ENCODE data around the gene CRMP1.

Gene CRMP1

DNA sequence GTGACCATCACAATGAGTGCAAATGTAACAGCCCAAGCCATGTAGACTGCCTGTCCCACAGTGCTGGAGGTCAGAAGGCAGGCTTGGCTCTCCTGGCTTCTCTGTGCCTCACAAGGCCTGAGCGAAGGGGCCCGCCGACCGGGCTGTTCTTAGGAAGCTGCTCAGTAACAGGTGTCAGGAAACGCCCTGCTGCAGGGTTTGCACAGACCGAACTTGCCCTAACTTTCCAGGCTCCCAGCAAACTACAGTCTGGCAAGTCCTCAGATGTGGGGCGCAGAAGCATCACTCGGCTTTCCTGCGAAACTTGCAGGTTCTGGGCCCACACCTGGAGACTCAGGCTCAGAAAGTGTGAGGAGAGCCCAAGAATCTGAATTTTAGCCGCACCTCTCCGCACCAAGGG lies 87.6 kb downstream of the CRMP1 start:
- H3K4me3 ChIP-seq (ENCODE audit: low read depth, low read length), result no peak overlapping the region
- TF ChIP-seq, protein P1, sequence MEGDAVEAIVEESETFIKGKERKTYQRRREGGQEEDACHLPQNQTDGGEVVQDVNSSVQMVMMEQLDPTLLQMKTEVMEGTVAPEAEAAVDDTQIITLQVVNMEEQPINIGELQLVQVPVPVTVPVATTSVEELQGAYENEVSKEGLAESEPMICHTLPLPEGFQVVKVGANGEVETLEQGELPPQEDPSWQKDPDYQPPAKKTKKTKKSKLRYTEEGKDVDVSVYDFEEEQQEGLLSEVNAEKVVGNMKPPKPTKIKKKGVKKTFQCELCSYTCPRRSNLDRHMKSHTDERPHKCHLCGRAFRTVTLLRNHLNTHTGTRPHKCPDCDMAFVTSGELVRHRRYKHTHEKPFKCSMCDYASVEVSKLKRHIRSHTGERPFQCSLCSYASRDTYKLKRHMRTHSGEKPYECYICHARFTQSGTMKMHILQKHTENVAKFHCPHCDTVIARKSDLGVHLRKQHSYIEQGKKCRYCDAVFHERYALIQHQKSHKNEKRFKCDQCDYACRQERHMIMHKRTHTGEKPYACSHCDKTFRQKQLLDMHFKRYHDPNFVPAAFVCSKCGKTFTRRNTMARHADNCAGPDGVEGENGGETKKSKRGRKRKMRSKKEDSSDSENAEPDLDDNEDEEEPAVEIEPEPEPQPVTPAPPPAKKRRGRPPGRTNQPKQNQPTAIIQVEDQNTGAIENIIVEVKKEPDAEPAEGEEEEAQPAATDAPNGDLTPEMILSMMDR (IDR thresholded peaks at IDR 0.05; ENCODE audit: low read depth, low read length), result no peak
- DNase-seq (ENCODE audit: low read depth, low spot score), result no peak
- in situ Hi-C loops (cut with HindIII; ENCODE audit: low sequenced_read_pairs), result no loop called here

DNA sequence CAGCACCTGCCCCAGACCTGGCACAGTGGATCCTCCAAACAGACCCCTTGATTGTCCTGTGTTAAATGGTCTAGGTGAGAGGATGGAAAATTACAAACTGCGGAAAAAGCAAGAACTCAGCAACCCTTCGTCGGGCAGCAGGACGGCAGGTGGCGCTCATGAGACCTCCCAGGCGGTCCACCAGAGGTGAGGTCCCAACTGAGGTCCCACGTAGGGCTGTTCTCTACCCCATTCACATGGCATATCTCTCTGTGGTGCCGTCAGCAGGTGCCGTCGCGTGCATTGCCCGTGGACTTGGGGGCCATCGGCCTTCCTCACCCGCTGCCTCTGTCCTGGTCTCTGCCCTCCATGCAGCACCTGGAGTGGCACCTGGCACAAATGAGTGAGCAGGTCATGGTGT lies 88.2 kb downstream of the CRMP1 start:
- no peak overlapping the region for H3K4me3 ChIP-seq (ENCODE audit: low read depth, low read length)
- no peak for DNase-seq (ENCODE audit: low read depth, low spot score)
- in situ Hi-C loops (cut with HindIII; ENCODE audit: low sequenced_read_pairs), result no loop called here
- TF ChIP-seq, protein P1 (IDR thresholded peaks at IDR 0.05; ENCODE audit: low read depth, low read length), result no peak

DNA sequence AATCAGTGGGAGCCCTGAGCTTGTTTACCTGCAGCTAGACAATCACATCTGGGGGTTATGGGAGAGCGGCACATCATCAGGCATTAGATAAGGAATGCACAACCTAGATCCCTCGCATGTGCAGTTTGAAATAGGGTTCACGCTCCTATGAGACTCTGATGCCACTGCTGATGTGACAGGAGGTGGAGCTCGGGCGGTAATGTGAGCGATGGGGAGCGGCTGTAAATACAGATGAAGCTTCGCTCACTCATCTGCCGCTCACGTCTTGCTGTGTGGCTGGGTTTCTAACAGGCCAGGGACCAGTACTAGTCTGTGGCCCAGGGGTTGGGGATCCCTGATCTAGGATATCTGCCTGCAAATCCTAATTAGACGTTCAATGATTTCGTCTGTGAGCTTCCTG lies 90.3 kb downstream of the CRMP1 start:
- in situ Hi-C loops (cut with HindIII; ENCODE audit: low sequenced_read_pairs), result no loop called here
- no peak for DNase-seq (ENCODE audit: low read depth, low spot score)
- H3K4me3 ChIP-seq (ENCODE audit: low read depth, low read length), result no peak overlapping the region
- TF ChIP-seq, protein P1 (IDR thresholded peaks at IDR 0.05; ENCODE audit: low read depth, low read length), result no peak

GRCh38 chr4:5801696-5802095 lies 91.2 kb downstream of the CRMP1 start:
- H3K4me3 ChIP-seq (ENCODE audit: low read depth, low read length), result no peak overlapping the region
- no peak for DNase-seq (ENCODE audit: low read depth, low spot score)
- TF ChIP-seq, protein P1 (IDR thresholded peaks at IDR 0.05; ENCODE audit: low read depth, low read length), result no peak
- in situ Hi-C loops (cut with HindIII; ENCODE audit: low sequenced_read_pairs), result no loop called here

- TF ChIP-seq, protein P1 (IDR thresholded peaks at IDR 0.05; ENCODE audit: low read depth, low read length), result no peak
- no peak overlapping the region for H3K4me3 ChIP-seq (ENCODE audit: low read depth, low read length)
- in situ Hi-C loops (cut with HindIII; ENCODE audit: low sequenced_read_pairs), result no loop called here
- DNase-seq (ENCODE audit: low read depth, low spot score), result no peak
Measured at GRCh38 chr4:5800496-5800895, 92.4 kb downstream of the CRMP1 start.

- in situ Hi-C loops (cut with HindIII; ENCODE audit: low sequenced_read_pairs), result no loop called here
- no peak for DNase-seq (ENCODE audit: low read depth, low spot score)
- no peak overlapping the region for H3K4me3 ChIP-seq (ENCODE audit: low read depth, low read length)
- TF ChIP-seq, protein P1 (IDR thresholded peaks at IDR 0.05; ENCODE audit: low read depth, low read length), result no peak
Measured at GRCh38 chr4:5799406-5799805, 93.5 kb downstream of the CRMP1 start.

GRCh38 chr4:5798946-5799345 lies 93.9 kb downstream of the CRMP1 start:
- in situ Hi-C loops (cut with HindIII; ENCODE audit: low sequenced_read_pairs), result no loop called here
- TF ChIP-seq, protein P1 (IDR thresholded peaks at IDR 0.05; ENCODE audit: low read depth, low read length), result no peak

More at GRCh38 chr4:5798946-5799345, 93.9 kb downstream of the CRMP1 start:
- no peak for DNase-seq (ENCODE audit: low read depth, low spot score)
- H3K4me3 ChIP-seq (ENCODE audit: low read depth, low read length), result no peak overlapping the region

Data from astrocyte of the spinal cord (primary cell).